Heart right ventricle (tissue), 16 donors: ENCODE data around the gene ILKAP. TPM values are rescaled to one million over a fixed set of nuclear protein-coding genes. Genes with fewer than 3 reads are reported as not detected.
A peak's percentile ranks its signal among the peaks of the same experiment; 100 is the strongest.

Experiments
- ATAC-seq, 8 donors: fragments of 200-7000 bp; cut with Tn5 transposase; one replicate each; pipeline ENCODE4 v1.9.1; 2020; ENCODE audit warnings: mild to moderate bottlenecking in 8 of 8, moderate library complexity in 8 of 8, moderate number of reproducible peaks in 1 of 8
- DNase-seq, 2 donors: peaks; one replicate each; pipeline ENCODE4 v3.0.0-alpha.2; 2020
- H3K27ac ChIP-seq, 10 donors: fragments of 200-600 bp; sonication (generic) in 2 of 10; one replicate each; pipeline versions ENCODE4 v1.5.0 to v1.8.0; 2020 to 2022; ENCODE audit warnings: mild to moderate bottlenecking in 3 of 10
- H3K27me3 ChIP-seq, 7 donors: fragments of 200-600 bp; one replicate each; pipeline ENCODE4 v1.8.0; 2021 to 2022; ENCODE audit warnings: mild to moderate bottlenecking in 2 of 7
- H3K36me3 ChIP-seq, 9 donors: fragments of 200-600 bp; sonication (generic) in 1 of 9; one replicate each; pipeline versions ENCODE4 v1.5.0 to v1.8.0; 2020 to 2022; ENCODE audit warnings: mild to moderate bottlenecking in 2 of 9
- H3K4me1 ChIP-seq, 9 donors: fragments of 200-600 bp; sonication (generic) in 1 of 9; one replicate each; pipeline versions ENCODE4 v1.5.0 to v1.8.0; 2020 to 2022; ENCODE audit warnings: mild to moderate bottlenecking in 4 of 9
- H3K4me3 ChIP-seq, 10 donors: fragments of 200-600 bp; sonication (generic) in 2 of 10; one replicate each; pipeline versions ENCODE4 v1.5.0 to v1.8.0; 2020 to 2022; ENCODE audit warnings: mild to moderate bottlenecking in 7 of 10, moderate library complexity in 2 of 10
- H3K9me3 ChIP-seq, 11 donors: fragments of 200-600 bp in 10 of 11; sonication (generic) in 2 of 11; one replicate each; pipeline versions ENCODE4 v1.5.0 to v1.8.0; 2013 to 2022; ENCODE audit warnings: mild to moderate bottlenecking in 2 of 11, control low read depth in 1 of 11, moderate library complexity in 1 of 11
- CTCF ChIP-seq, 9 donors: fragments of 200-600 bp; sonication (generic) in 2 of 9; IDR thresholded peaks; one replicate each; pipeline versions ENCODE4 v1.5.0 to v1.8.0; 2021 to 2022; ENCODE audit warnings: antibody characterized with exemption in 9 of 9, mild to moderate bottlenecking in 5 of 9, moderate library complexity in 1 of 9
- WGBS, 2 donors: extraction: QIAGEN DNeasy Blood & Tissue Kit; methylation state at CpG; one replicate each; pipeline ENCODE4 v1.1.7; 2013; ENCODE audit warnings: inconsistent platforms in 1 of 2; 5-methylcytosine and 5-hydroxymethylcytosine counted together
- intact Hi-C, 10 donors: fragments of 100-400 bp; cut with DNase I; formaldehyde crosslinking; loops; one replicate each; pipeline versions ENCODE4 v1.11.1 to v1.14.2; 2022
- polyA plus RNA-seq, 2 donors: library from polyadenylated mRNA; stranded (reverse); fragments of 200-250 nt; gene quantifications; one replicate each; pipeline ENCODE4 v1.2.3, GENCODE V29; 2013
- total RNA-seq, 10 donors: library from RNA; stranded (reverse); fragmentation: NEBNext Ultra II Directional in 3 of 10; extraction: Animal tissue kit (Norgen Biotek cat#: 25700) in 3 of 10; gene quantifications; one replicate each; pipeline versions ENCODE4 v1.2.1 to v1.2.4, GENCODE V29; 2021 to 2023
- donor health status: Arrhythmogenic right ventricular cardiomyopathy.
- donor health status: ischemic (EF 13 %, LVEDD 7.1; RV severe dilation, severe dysfunction).
- donor health status: healthy with polysubstance abuse.
- donor health status: DM: no; HTN: yes; CAD: no.
- donor health status: DM: no; HTN: no; CAD: no.
- donor health status: ischemic (EF 25% LVEDD 6.9; RV normal size, moderate dysfunction).
- donor health status: ischemic (EF 25% LVEDD 5.7; RV mildly dilated, moderate dysfunction).
- donor health status: healthy.
- donor health status: DM: yes; HTN: yes; CAD: no.
- donor health status: Ischemic cardiomyopathy.
- donor health status: ischemic (EF 35%, LVEDD 5.7; RV mildly dilated, moderate dysfunction).
- donor health status: nonischemic (EF 11% LVEDD 7.7; RV severe dilation, severe dysfunction).
- donor health status: DM: yes; HTN: yes; CAD: no.
- donor health status: PGD.
- donor health status: ischemic (EF 29% LVEDD 5.4; RV normal size, mild dysfunction).
- donor health status: nonischemic (EF 23%, LVEDD 6.1; RV moderate dilation, normal function).

The ILKAP gene
- total and polyA plus RNA-seq, 12 donors, result 19.6 to 83.9 (median 25.6) TPM

- peaks cover 0 to 100% (median 75%) of the 10 kb centered on the region in 9 donors for H3K36me3 ChIP-seq
- 77 to 84% methylated on average over 17 of the region's 17 CpGs for WGBS, 2 donors
Observed at GRCh38 chr2:238187618-238188548, 15.6 kb downstream of the ILKAP start.

GRCh38 chr2:238183821-238184220 is 19.7 kb downstream of the ILKAP start:
- 90 to 91% methylated on average over 4 of the region's 4 CpGs for WGBS, 2 donors
- no peak overlapping the region for H3K4me3 ChIP-seq
- intact Hi-C loops, result loop anchor here in 1 of 10 donors (10.0 kb wide), 1 partner anchor 71 kb away; no protein-coding TSS in a partner anchor
- no peak overlapping the region for H3K27ac ChIP-seq
- H3K9me3 ChIP-seq, result no peaks in the 10 kb centered on the region
- no peak for ATAC-seq
- H3K27me3 ChIP-seq, result no peaks in the 10 kb centered on the region
- no peak for TF ChIP-seq CTCF (IDR thresholded peaks at IDR 0.05)
- H3K36me3 ChIP-seq, result peaks cover 0 to 100% (median 94%) of the 10 kb centered on the region in 9 donors
- DNase-seq, result no peak
- H3K4me1 ChIP-seq, result peaks cover 0 to 26% (median 6%) of the 10 kb centered on the region in 9 donors

More at GRCh38 chr2:238187618-238188548, 15.6 kb downstream of the ILKAP start:
- DNase-seq (no peak), ATAC-seq (peak in 7 of 8 donors; percentile 54 to 89 (median 81))
- no peak for TF ChIP-seq CTCF (IDR thresholded peaks at IDR 0.05)
- Histone ChIP-seq H3K4me1 (peaks cover 0 to 15% (median 0%) of the 10 kb centered on the region in 9 donors), H3K27me3 (no peaks in the 10 kb centered on the region), H3K9me3 (no peaks in the 10 kb centered on the region), H3K4me3 (no peak overlapping the region), H3K27ac (peak overlapping the region in 2 of 10 donors; percentile 8 to 19)
- intact Hi-C loops, result loop anchor here in 1 of 10 donors (10.0 kb wide), 1 partner anchor 67 kb away; no protein-coding TSS in a partner anchor

GRCh38 chr2:238182362-238182761 is 21.1 kb downstream of the ILKAP start:
- ATAC-seq (peak in 3 of 8 donors; percentile 50 to 57 (median 56)), DNase-seq (no peak)
- 53 to 67% methylated on average over 6 of the region's 6 CpGs for WGBS, 2 donors
- H3K9me3 ChIP-seq, result no peaks in the 10 kb centered on the region
- H3K27me3 ChIP-seq, result no peaks in the 10 kb centered on the region
- no peak overlapping the region for H3K4me3 ChIP-seq
- no peak for TF ChIP-seq CTCF (IDR thresholded peaks at IDR 0.05)
- intact Hi-C loops, result loop anchor here in 1 of 10 donors (10.0 kb wide), 1 partner anchor 72 kb away; no protein-coding TSS in a partner anchor
- H3K4me1 ChIP-seq, result peaks cover 0 to 18% (median 0%) of the 10 kb centered on the region in 9 donors
- H3K27ac ChIP-seq, result no peak overlapping the region
- H3K36me3 ChIP-seq, result peaks cover 0 to 100% (median 96%) of the 10 kb centered on the region in 9 donors

GRCh38 chr2:238180554-238180953 is 22.9 kb downstream of the ILKAP start:
- ATAC-seq (no peak), DNase-seq (no peak)
- intact Hi-C loops, result loop anchor here in 1 of 10 donors (10.0 kb wide), 1 partner anchor 74 kb away; no protein-coding TSS in a partner anchor
- H3K4me1 ChIP-seq, result peaks cover 0 to 11% (median 0%) of the 10 kb centered on the region in 9 donors
- TF ChIP-seq CTCF (IDR thresholded peaks at IDR 0.05), result no peak
- H3K27me3 ChIP-seq, result no peaks in the 10 kb centered on the region
- no peak overlapping the region for H3K4me3 ChIP-seq
- H3K27ac ChIP-seq, result no peak overlapping the region
- H3K9me3 ChIP-seq, result no peaks in the 10 kb centered on the region
- peaks cover 0 to 100% (median 83%) of the 10 kb centered on the region in 9 donors for H3K36me3 ChIP-seq
- WGBS, 2 donors, result 89 to 94% methylated on average over 5 of the region's 5 CpGs
